Uterus (tissue), 2 donors: Measurements from ENCODE around the gene KCNQ4.

Experiments used
- POLR2A ChIP-seq, 2 donors: fragments of 450-650 bp; IDR thresholded peaks; one replicate each; pipeline ENCODE4 v1.6.1; 2016; ENCODE audit warnings: antibody characterized with exemption in 2 of 2, mild to moderate bottlenecking in 1 of 2, moderate library complexity in 1 of 2
- TF ChIP-seq, protein P1 (sequence below), 4 experiments: fragments of 200-600 bp in 2 of 4; fragments of 450-650 bp in 2 of 4; sonication (generic) in 2 of 4; IDR thresholded peaks; one replicate each; pipeline ENCODE4 v1.5.1; 2016 to 2019; ENCODE audit warnings: antibody characterized with exemption in 4 of 4, mild to moderate bottlenecking in 2 of 4, moderate library complexity in 1 of 4

- TF ChIP-seq, protein P1, sequence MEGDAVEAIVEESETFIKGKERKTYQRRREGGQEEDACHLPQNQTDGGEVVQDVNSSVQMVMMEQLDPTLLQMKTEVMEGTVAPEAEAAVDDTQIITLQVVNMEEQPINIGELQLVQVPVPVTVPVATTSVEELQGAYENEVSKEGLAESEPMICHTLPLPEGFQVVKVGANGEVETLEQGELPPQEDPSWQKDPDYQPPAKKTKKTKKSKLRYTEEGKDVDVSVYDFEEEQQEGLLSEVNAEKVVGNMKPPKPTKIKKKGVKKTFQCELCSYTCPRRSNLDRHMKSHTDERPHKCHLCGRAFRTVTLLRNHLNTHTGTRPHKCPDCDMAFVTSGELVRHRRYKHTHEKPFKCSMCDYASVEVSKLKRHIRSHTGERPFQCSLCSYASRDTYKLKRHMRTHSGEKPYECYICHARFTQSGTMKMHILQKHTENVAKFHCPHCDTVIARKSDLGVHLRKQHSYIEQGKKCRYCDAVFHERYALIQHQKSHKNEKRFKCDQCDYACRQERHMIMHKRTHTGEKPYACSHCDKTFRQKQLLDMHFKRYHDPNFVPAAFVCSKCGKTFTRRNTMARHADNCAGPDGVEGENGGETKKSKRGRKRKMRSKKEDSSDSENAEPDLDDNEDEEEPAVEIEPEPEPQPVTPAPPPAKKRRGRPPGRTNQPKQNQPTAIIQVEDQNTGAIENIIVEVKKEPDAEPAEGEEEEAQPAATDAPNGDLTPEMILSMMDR (IDR thresholded peaks at IDR 0.05) = no peak
- TF ChIP-seq POLR2A (IDR thresholded peaks at IDR 0.05) = no peak
These were observed 24.9 kb downstream of the KCNQ4 start for GRCh38 chr1:40808444-40808843.
